ENCODE results near the gene ARVCF. TPM values are rescaled to one million over a fixed set of nuclear protein-coding genes. Genes with fewer than 3 reads are reported as not detected.

ARVCF gene
- total and polyA plus RNA-seq, 2 experiments from 2014 or later, result 15.6 to 122 TPM

DNA sequence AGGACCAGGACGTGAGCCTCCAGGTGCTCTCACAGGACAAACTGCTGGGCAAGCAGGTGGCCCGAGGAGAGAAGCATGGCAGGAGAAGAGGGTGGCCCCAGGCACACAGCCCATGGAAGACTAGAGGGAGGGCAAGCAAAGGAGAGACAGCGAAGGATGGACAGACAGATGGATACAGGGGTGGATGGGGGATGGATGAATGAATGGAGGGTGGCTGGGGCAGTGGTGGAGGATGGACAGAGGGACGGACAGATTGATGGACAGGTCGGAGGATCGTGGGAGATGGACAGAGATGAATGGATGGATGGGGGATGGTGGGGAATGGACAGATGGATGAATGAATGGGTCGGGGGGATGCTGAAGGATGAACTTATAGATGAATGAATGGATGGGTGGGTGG, 22.7 kb downstream of the ARVCF start:
- Histone ChIP-seq H3K9me2 (ENCODE audit: insufficient read depth) (no peaks in the 10 kb centered on the region), H3F3A (replicated peaks; ENCODE audit: low read depth) (no peaks in the 10 kb centered on the region), H3K4me2 (no peak overlapping the region), H4K20me1 (replicated peaks; ENCODE audit: insufficient read depth) (no peaks in the 10 kb centered on the region), H3K4me3 (no peak overlapping the region), H3K79me2 (replicated peaks; ENCODE audit: insufficient read depth) (no peaks in the 10 kb centered on the region), H3K27ac (ENCODE audit: low read depth) (no peak overlapping the region), H2AFZ (no peak overlapping the region), H3K36me3 (ENCODE audit: insufficient read depth) (no peaks in the 10 kb centered on the region), H3K27me3 (ENCODE audit: insufficient read depth) (no peaks in the 10 kb centered on the region), H3K4me1 (ENCODE audit: insufficient read depth) (peaks cover 5% of the 10 kb centered on the region)
- ATAC-seq (no peak), DNase-seq (ENCODE audit: low spot score) (no peak)
- Mint-ChIP-seq H3K36me3 (ENCODE audit: low read depth) (no peaks in the 10 kb centered on the region), H3K4me1 (peaks cover 6% of the 10 kb centered on the region), H3K4me3 (no peak overlapping the region), H3K27me3 (ENCODE audit: insufficient read depth, low read depth, poor library complexity) (peaks cover 8% of the 10 kb centered on the region), H3K27ac (no peak overlapping the region), H3K9me3 (no peaks in the 10 kb centered on the region)
- TF ChIP-seq JUNB (IDR thresholded peaks at IDR 0.05; ENCODE audit: unreplicated experiment), result no peak
- no peak for TF ChIP-seq CREB1 (CRISPR knock-in tag; IDR thresholded peaks at IDR 0.05; ENCODE audit: low read depth)
- TF ChIP-seq, protein P1, sequence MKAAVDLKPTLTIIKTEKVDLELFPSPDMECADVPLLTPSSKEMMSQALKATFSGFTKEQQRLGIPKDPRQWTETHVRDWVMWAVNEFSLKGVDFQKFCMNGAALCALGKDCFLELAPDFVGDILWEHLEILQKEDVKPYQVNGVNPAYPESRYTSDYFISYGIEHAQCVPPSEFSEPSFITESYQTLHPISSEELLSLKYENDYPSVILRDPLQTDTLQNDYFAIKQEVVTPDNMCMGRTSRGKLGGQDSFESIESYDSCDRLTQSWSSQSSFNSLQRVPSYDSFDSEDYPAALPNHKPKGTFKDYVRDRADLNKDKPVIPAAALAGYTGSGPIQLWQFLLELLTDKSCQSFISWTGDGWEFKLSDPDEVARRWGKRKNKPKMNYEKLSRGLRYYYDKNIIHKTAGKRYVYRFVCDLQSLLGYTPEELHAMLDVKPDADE (IDR thresholded peaks at IDR 0.05), result no peak
- TF ChIP-seq EZH2phosphoT487 (IDR thresholded peaks at IDR 0.05; ENCODE audit: unreplicated experiment), result no peak
- TF ChIP-seq POLR2AphosphoS5 (IDR thresholded peaks at IDR 0.05; ENCODE audit: low read depth), result no peak
- TF ChIP-seq STAT1 (IDR thresholded peaks at IDR 0.05; ENCODE audit: unreplicated experiment), result no peak

DNA sequence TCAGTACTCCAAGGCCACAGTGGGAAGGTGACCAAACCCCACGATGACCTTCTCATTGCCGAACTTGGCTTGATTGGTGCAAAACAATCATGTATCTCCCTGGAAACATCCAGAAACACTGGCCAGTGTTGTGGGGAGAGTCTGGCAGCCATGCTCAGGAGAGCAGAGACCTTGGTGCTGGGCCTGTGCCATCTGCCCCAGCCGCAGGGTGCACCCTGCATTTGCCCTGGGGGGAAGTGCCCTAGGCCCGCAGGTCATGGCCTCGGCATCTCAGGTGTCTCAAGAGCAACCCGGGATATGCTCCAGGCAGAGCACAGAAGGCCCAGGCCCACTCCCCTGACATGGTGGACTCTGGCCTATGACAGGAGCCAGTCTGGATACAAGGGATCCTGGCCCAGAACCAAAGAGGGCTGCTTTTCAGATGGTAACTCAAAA, 23.7 kb downstream of the ARVCF start:
- H3K27me3 Mint-ChIP-seq (ENCODE audit: insufficient read depth, low read depth, poor library complexity), result peaks cover 3% of the 10 kb centered on the region
- TF ChIP-seq, protein P1 (IDR thresholded peaks at IDR 0.05), result no peak
- TF ChIP-seq NANOG (IDR thresholded peaks at IDR 0.05; ENCODE audit: borderline replicate concordance) (no peak), CREB1 (CRISPR knock-in tag; IDR thresholded peaks at IDR 0.05; ENCODE audit: low read depth) (no peak), JUNB (IDR thresholded peaks at IDR 0.05; ENCODE audit: unreplicated experiment) (no peak)
- TF ChIP-seq, protein P2, sequence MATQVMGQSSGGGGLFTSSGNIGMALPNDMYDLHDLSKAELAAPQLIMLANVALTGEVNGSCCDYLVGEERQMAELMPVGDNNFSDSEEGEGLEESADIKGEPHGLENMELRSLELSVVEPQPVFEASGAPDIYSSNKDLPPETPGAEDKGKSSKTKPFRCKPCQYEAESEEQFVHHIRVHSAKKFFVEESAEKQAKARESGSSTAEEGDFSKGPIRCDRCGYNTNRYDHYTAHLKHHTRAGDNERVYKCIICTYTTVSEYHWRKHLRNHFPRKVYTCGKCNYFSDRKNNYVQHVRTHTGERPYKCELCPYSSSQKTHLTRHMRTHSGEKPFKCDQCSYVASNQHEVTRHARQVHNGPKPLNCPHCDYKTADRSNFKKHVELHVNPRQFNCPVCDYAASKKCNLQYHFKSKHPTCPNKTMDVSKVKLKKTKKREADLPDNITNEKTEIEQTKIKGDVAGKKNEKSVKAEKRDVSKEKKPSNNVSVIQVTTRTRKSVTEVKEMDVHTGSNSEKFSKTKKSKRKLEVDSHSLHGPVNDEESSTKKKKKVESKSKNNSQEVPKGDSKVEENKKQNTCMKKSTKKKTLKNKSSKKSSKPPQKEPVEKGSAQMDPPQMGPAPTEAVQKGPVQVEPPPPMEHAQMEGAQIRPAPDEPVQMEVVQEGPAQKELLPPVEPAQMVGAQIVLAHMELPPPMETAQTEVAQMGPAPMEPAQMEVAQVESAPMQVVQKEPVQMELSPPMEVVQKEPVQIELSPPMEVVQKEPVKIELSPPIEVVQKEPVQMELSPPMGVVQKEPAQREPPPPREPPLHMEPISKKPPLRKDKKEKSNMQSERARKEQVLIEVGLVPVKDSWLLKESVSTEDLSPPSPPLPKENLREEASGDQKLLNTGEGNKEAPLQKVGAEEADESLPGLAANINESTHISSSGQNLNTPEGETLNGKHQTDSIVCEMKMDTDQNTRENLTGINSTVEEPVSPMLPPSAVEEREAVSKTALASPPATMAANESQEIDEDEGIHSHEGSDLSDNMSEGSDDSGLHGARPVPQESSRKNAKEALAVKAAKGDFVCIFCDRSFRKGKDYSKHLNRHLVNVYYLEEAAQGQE (IDR thresholded peaks at IDR 0.05; ENCODE audit: unreplicated experiment), result no peak
- TF ChIP-seq, protein P3, sequence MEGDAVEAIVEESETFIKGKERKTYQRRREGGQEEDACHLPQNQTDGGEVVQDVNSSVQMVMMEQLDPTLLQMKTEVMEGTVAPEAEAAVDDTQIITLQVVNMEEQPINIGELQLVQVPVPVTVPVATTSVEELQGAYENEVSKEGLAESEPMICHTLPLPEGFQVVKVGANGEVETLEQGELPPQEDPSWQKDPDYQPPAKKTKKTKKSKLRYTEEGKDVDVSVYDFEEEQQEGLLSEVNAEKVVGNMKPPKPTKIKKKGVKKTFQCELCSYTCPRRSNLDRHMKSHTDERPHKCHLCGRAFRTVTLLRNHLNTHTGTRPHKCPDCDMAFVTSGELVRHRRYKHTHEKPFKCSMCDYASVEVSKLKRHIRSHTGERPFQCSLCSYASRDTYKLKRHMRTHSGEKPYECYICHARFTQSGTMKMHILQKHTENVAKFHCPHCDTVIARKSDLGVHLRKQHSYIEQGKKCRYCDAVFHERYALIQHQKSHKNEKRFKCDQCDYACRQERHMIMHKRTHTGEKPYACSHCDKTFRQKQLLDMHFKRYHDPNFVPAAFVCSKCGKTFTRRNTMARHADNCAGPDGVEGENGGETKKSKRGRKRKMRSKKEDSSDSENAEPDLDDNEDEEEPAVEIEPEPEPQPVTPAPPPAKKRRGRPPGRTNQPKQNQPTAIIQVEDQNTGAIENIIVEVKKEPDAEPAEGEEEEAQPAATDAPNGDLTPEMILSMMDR (conservative IDR thresholded peaks at IDR 0.05; ENCODE audit: low read depth in 2 of 2), result no peak

More for the DNA sequence above, 23.7 kb downstream of the ARVCF start:
- no peak overlapping the region for H3K4me2 ChIP-seq
- DNase-seq (ENCODE audit: low spot score), result no peak
- H3K27me3 ChIP-seq (ENCODE audit: insufficient read depth), result no peaks in the 10 kb centered on the region
- H3K4me1 ChIP-seq (ENCODE audit: insufficient read depth), result no peaks in the 10 kb centered on the region; the same call in 1 of the 2 replicates
- no peaks in the 10 kb centered on the region for H3F3A ChIP-seq (replicated peaks; ENCODE audit: low read depth)
- no peak overlapping the region for H3K27ac Mint-ChIP-seq
- no peaks in the 10 kb centered on the region for H3K79me2 ChIP-seq (replicated peaks; ENCODE audit: insufficient read depth)
- H3K36me3 Mint-ChIP-seq (ENCODE audit: low read depth), result no peaks in the 10 kb centered on the region
- H2AFZ ChIP-seq, result no peak overlapping the region
- no peaks in the 10 kb centered on the region for H3K9me3 Mint-ChIP-seq
- no peaks in the 10 kb centered on the region; the same call in 1 of the 3 replicates for H3K4me1 Mint-ChIP-seq
- no peaks in the 10 kb centered on the region for H3K9me2 ChIP-seq (ENCODE audit: insufficient read depth)
- no peak overlapping the region for H3K4me3 Mint-ChIP-seq
- no peaks in the 10 kb centered on the region for H4K20me1 ChIP-seq (replicated peaks; ENCODE audit: insufficient read depth)
- H3K27ac ChIP-seq (ENCODE audit: low read depth), result no peak overlapping the region
- ATAC-seq, result no peak
- no peak overlapping the region for H3K4me3 ChIP-seq
- no peaks in the 10 kb centered on the region for H3K36me3 ChIP-seq (ENCODE audit: insufficient read depth)
